Kidney (tissue), 14 donors: Measurements from ENCODE around the gene LMF2. TPM values are rescaled to one million over a fixed set of nuclear protein-coding genes. Genes with fewer than 3 reads are reported as not detected.

Experiments
- DNase-seq, 5 donors: peaks; one replicate each; pipeline ENCODE4 v3.0.0-alpha.2; 2013 to 2020
- FAIRE-seq: peaks from 2 replicates; lab custom pipeline; 2012; peaks lifted over from hg19 to GRCh38; lab: Jason Lieb, UNC
- H3K27ac ChIP-seq, 2 donors: one replicate each; pipeline ENCODE4 v1.7.0; 2013; ENCODE audit warnings: low read depth in 2 of 2, low read length in 2 of 2, inconsistent platforms in 1 of 2
- H3K27me3 ChIP-seq: one replicate; pipeline ENCODE4 v1.7.1; 2013; ENCODE audit warnings: low read length, inconsistent platforms; ENCODE audit not compliant: control insufficient read depth, insufficient read depth
- H3K36me3 ChIP-seq, 3 donors: one replicate each; pipeline versions ENCODE4 v1.7.0 to v1.7.1; 2013; ENCODE audit warnings: low read length in 3 of 3, control low read depth in 1 of 3, inconsistent platforms in 1 of 3; ENCODE audit not compliant: insufficient read depth in 3 of 3, control insufficient read depth in 2 of 3
- H3K4me1 ChIP-seq, 3 donors: one replicate each; pipeline versions ENCODE4 v1.7.0 to v1.7.1; 2013; ENCODE audit warnings: low read length in 3 of 3, inconsistent platforms in 1 of 3, low read depth in 1 of 3; ENCODE audit not compliant: control insufficient read depth in 2 of 3, insufficient read depth in 2 of 3
- H3K4me3 ChIP-seq, 3 donors: one replicate each; pipeline versions ENCODE4 v1.7.0 to v1.8.1; 2013; ENCODE audit warnings: low read length in 3 of 3, control low read depth in 1 of 3, inconsistent platforms in 1 of 3
- H3K9ac ChIP-seq, 3 donors: one replicate each; pipeline versions ENCODE4 v1.7.0 to v1.7.1; 2013; ENCODE audit warnings: low read length in 3 of 3, control low read depth in 1 of 3, inconsistent platforms in 1 of 3
- H3K9me3 ChIP-seq, 3 donors: one replicate each; pipeline versions ENCODE4 v1.7.0 to v1.7.1; 2013; ENCODE audit warnings: low read length in 3 of 3, control low read depth in 1 of 3, inconsistent platforms in 1 of 3; ENCODE audit not compliant: control insufficient read depth in 2 of 3, insufficient read depth in 1 of 3
- intact Hi-C: fragments of 100-400 bp; cut with DNase I; formaldehyde crosslinking; loops from one replicate; pipeline ENCODE4 v1.11.1; 2022
- polyA plus RNA-seq: library from polyadenylated mRNA; stranded (reverse); fragments of 350-450 nt; fragmentation: Illumina TruSeq; extraction: RNeasy Lipid Tissue Mini Kit (QIAGEN cat#74804); gene quantifications from one replicate; pipeline ENCODE4 v1.2.3, GENCODE V29; 2014; ENCODE audit warnings: low read depth, low replicate concordance; ENCODE audit not compliant: insufficient read depth
- total RNA-seq: library from RNA; stranded (reverse); fragmentation: NEBNext Ultra II Directional; extraction: Animal tissue kit (Norgen Biotek cat#: 25700); gene quantifications from one replicate; pipeline ENCODE4 v1.2.1, GENCODE V29; 2021
- TF ChIP-seq, protein P1 (sequence below): IDR thresholded peaks from 3 replicates; pipeline ENCODE4 v1.5.1; 2012; ENCODE audit warnings: mild to moderate bottlenecking, moderate library complexity, borderline replicate concordance; ENCODE audit not compliant: insufficient read depth; ENCODE audit errors: extremely low read depth
- donor health status: control.
- donor health status: control.
- donor health status: control.
- donor health status: control.
- donor health status: control.
- donor health status: DM: yes; HTN: yes; CAD: no.
- donor health status: Normal renal cell carcinoma (clear cell type).

Gene LMF2
- total and polyA plus RNA-seq, 2 donors from 2014 or later: 41.7 to 77.9 TPM

DNA sequence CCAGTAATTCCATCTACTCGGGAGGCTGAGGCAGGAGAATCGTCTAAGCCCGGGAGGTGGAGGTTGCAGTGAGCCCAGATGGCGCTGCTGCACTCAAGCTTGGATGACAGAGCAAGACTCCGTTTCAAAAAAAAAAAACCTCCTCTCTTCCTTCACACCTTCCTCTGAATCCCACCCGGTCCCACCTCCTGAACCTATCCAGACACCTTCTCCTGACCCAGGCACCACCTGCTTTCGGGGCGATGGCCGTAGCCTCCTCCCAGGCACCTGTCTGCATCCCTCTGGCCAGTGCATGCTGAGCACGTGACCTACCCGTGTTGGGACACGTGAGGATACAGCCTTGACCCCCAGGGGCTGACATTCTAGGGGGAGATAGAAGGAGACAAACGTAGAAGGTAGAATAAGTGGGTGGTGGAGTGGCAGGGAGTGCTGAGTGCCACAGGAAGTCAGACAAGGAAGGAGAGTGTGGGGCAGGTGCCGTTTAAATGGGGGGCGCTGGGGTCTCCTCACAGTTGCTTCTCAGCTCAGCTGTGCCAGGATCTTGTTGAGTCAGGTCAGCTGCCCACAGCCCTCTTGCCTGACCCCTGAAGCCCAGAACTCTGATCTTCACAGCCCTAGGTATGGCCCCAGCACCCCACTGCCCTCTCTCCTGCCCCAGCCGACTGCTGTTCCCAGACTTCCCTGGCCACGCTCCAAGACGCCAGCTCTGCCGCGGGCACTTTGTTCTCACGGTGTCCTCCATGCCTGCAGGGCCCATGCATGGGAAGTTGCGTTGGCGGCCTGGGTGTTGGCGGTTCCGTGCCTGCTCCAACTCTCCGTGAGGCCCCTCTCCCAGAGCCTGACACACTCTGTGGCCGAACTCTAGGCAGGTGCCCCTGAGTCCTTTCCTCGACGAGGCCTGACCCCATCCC lies 22.0 kb downstream of the LMF2 start:
- H3K27ac ChIP-seq: peak overlapping the region; percentile 27 to 33
- H3K4me1 ChIP-seq: peaks cover 0 to 10% (median 0%) of the 10 kb centered on the region in 3 donors
- FAIRE-seq: no peak

GRCh38 chr22:50483977-50484853 lies 23.3 kb downstream of the LMF2 start:
- Histone ChIP-seq H3K9ac (peak overlapping the region in 1 of 3 donors; percentile 34), H3K27me3 (peaks cover 8% of the 10 kb centered on the region), H3K36me3 (no peaks in the 10 kb centered on the region), H3K9me3 (no peaks in the 10 kb centered on the region), H3K4me3 (peak overlapping the region in 2 of 3 donors; percentile 42 to 59), H3K4me1 (peaks cover 0 to 10% (median 0%) of the 10 kb centered on the region in 3 donors), H3K27ac (peak overlapping the region; percentile 28 to 32)
- no peak for FAIRE-seq
- intact Hi-C loops: no loop called here
- peak; percentile 61 to 80 (median 76) for DNase-seq
- TF ChIP-seq, protein P1, sequence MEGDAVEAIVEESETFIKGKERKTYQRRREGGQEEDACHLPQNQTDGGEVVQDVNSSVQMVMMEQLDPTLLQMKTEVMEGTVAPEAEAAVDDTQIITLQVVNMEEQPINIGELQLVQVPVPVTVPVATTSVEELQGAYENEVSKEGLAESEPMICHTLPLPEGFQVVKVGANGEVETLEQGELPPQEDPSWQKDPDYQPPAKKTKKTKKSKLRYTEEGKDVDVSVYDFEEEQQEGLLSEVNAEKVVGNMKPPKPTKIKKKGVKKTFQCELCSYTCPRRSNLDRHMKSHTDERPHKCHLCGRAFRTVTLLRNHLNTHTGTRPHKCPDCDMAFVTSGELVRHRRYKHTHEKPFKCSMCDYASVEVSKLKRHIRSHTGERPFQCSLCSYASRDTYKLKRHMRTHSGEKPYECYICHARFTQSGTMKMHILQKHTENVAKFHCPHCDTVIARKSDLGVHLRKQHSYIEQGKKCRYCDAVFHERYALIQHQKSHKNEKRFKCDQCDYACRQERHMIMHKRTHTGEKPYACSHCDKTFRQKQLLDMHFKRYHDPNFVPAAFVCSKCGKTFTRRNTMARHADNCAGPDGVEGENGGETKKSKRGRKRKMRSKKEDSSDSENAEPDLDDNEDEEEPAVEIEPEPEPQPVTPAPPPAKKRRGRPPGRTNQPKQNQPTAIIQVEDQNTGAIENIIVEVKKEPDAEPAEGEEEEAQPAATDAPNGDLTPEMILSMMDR: no peak

More for the DNA sequence above, 22.0 kb downstream of the LMF2 start:
- DNase-seq: peak in 1 of 5 donors; percentile 80
- Histone ChIP-seq H3K9ac (no peak overlapping the region), H3K4me3 (peak overlapping the region in 1 of 3 donors; percentile 75), H3K9me3 (no peaks in the 10 kb centered on the region), H3K27me3 (peaks cover under 1% of the 10 kb centered on the region), H3K36me3 (peaks cover 0 to 4% (median 0%) of the 10 kb centered on the region in 3 donors)
- TF ChIP-seq, protein P1: no peak
- intact Hi-C loops: no loop called here

DNA sequence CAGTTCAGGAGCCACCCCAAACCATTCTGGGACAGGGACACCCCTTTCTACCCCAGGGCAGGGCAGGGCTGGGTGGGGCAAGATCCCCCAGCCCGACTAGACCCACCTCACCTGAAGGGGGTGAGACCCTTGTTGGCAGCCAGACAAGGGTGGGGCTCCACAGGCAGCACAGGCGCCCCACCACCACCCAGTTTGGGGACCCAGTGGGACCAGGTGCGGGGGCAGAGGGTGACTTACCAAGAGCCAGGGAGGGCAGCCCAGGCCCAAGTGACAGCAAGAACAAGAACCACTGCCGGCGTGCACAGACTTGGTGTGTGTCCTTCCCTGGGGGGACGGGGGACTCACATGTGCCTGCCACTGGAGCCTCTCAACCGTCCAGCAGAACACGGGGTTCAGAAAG lies 23.9 kb downstream of the LMF2 start:
- Histone ChIP-seq H3K4me3 (peak overlapping the region in 2 of 3 donors; percentile 42 to 59), H3K9ac (peak overlapping the region in 1 of 3 donors; percentile 34), H3K27me3 (peaks cover 8% of the 10 kb centered on the region), H3K27ac (peak overlapping the region in 1 of 2 donors; percentile 32), H3K4me1 (peaks cover 0 to 10% (median 0%) of the 10 kb centered on the region in 3 donors), H3K36me3 (no peaks in the 10 kb centered on the region), H3K9me3 (no peaks in the 10 kb centered on the region)
- intact Hi-C loops: no loop called here
- no peak for DNase-seq
- TF ChIP-seq, protein P1: no peak
- no peak for FAIRE-seq
